Cardiac fibroblast (primary cell): ENCODE data around the gene GABBR1.

Experiments
- DNase-seq, 2 donors: peaks; one replicate each; pipeline versions ENCODE4 v3.0.0 to v3.0.0-alpha.2; 2010; ENCODE audit warnings: low read depth in 2 of 2
- H3K4me3 ChIP-seq, 2 donors: replicated peaks in 1 of 2; 1 replicate in 1 of 2; 2 replicates in 1 of 2; pipeline ENCODE4 v1.5.1; 2011; ENCODE audit warnings: low read depth in 2 of 2, low read length in 2 of 2, mild to moderate bottlenecking in 2 of 2, moderate library complexity in 1 of 2
- TF ChIP-seq, protein P1 (sequence below): IDR thresholded peaks from one replicate; pipeline ENCODE4 v1.5.1; 2011; ENCODE audit warnings: low read depth, mild to moderate bottlenecking, low read length, inconsistent platforms

The GABBR1 gene

DNA sequence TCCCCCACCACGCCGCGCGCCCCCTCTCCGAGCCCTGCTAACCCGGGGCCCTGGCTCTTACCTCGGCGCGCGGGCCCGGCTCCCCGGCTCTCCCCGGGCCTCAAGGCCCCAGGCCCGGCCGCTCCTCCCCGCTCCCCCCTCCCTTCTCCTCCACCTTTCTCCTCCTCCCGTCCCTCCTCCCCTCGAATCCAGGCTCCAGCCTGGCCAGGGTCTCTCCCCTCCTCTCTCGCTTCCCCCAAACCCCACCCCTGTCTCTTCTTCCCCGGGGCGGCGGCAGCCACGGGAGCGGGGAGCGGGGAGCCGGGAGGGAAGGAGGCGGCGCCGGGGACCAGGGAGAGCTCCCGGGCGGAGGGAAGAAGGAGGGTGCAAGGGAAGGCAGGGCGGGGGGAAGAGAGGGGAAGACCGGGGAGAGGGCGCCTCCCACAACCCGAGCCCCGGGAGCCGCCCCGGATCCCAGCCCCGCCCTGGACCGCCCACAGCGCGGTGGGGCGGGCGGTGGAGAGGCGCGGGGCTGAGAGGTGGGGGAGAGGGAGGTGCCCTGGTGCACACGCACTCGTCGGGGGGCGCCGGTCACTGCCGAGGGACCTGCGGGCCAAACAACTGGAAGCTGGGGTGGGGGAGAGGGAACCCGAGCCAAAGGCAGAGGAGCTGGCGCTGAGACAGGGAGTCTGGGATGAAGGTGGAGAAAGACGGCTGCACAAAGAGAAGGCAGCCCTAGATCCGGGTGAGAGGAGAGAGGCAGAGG is at the start of gene GABBR1:
Gene GABBR1 (minus strand): TSS at position 395 of the 745 bp plus-strand sequence. CDS start 798 bp downstream, outside the sequence.
- TF ChIP-seq, protein P1, sequence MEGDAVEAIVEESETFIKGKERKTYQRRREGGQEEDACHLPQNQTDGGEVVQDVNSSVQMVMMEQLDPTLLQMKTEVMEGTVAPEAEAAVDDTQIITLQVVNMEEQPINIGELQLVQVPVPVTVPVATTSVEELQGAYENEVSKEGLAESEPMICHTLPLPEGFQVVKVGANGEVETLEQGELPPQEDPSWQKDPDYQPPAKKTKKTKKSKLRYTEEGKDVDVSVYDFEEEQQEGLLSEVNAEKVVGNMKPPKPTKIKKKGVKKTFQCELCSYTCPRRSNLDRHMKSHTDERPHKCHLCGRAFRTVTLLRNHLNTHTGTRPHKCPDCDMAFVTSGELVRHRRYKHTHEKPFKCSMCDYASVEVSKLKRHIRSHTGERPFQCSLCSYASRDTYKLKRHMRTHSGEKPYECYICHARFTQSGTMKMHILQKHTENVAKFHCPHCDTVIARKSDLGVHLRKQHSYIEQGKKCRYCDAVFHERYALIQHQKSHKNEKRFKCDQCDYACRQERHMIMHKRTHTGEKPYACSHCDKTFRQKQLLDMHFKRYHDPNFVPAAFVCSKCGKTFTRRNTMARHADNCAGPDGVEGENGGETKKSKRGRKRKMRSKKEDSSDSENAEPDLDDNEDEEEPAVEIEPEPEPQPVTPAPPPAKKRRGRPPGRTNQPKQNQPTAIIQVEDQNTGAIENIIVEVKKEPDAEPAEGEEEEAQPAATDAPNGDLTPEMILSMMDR, result no peak

DNA sequence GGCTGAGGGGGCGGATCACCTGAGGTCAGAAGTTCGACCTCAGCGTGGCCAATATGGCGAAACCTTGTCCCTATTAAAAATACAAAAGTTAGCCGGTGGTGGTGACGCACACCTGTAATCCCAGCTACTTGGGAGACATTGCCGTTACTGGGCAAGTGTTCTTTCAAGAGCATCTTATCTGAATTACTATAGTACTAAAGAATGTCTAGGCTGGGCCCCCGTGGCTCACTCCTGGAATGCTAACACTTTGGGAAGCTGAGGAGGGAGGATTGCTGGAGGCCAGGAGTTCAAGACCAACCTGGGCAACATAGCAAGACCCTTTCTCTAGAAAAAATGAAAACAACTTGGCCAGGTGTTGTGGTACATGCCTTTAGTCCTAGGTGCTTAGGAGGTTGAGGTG is 48.8 kb upstream of the GABBR1 start:
- DNase-seq, result no peak
- no peak overlapping the region for H3K4me3 ChIP-seq
- TF ChIP-seq, protein P1, result no peak

More for the DNA sequence above, at the start of gene GABBR1:
- peak within 1 kb of the TSS; percentile 63 to 69 for H3K4me3 ChIP-seq
- peak; percentile 83 to 94 for DNase-seq

DNA sequence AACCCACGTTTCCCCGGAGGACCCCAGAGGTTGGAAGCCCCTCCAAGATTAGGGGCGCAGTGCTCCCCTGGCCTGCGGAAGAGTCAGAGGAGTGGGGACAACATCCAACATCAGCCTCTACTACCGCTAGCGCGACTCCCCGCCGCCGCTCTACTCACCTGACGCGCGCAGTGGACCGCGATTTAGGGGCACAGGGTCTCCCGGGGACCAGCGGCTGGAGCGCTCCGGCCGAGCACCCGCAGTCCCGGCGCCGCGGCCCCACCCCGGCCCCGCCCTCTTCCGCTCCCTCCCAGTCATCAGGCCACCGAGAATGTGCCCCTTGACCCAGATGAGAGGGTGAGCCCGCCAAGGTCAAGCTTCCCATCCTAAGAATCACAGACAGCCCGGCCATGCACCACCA is 47.9 kb upstream of the GABBR1 start, which contains the start of gene ZFP57:
Gene ZFP57 (minus strand): TSS at position 249 of the 400 bp plus-strand sequence. CDS start 4,149 bp downstream, outside the sequence.
- DNase-seq, result no peak
- peak within 1 kb of the TSS in 1 of 2 donors; percentile 36 for H3K4me3 ChIP-seq
- TF ChIP-seq, protein P1, result no peak

DNA sequence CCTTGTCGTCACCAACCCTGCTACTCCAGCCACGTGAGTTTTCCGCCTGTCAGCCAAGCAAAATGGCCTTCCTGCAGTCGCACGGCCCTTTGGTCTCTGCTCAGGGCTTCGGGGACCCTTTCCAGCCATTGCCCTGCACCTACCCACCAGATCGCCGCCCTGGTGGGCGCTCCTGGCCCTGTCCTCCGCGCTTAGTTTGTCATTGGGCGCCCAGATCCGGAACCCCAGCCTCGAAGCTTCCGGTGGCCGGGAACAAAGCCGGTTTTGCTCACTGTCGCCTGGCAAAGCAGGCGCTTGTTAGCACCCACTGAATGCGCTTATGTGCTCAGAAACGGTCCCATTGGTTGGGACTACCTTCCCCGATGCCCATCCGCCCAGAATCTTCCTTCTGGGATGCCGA is 47.4 kb upstream of the GABBR1 start:
- DNase-seq, result no peak
- H3K4me3 ChIP-seq, result peak overlapping the region in 1 of 2 donors; percentile 36
- TF ChIP-seq, protein P1, result no peak

DNA sequence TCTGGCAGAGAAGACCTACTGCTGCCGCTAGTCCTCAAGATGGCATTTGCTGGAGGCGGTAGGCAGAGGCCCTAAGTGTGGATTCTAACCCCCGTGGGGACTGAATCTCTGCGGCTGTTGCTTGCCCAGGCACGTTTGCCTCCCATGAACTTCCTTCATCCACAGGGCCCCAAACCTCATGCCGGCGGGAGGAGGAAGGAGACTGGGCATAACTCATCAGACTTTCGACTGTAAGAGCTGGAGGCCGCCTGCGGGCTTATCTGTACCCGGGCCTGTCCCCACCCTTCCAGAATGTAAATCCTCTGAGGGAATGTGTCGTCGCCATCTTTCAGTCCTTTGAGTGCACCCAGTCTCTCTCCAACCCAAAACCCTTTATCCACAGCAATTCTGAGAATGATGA is 47.0 kb upstream of the GABBR1 start:
- H3K4me3 ChIP-seq, result no peak overlapping the region
- DNase-seq, result no peak
- TF ChIP-seq, protein P1, result no peak

DNA sequence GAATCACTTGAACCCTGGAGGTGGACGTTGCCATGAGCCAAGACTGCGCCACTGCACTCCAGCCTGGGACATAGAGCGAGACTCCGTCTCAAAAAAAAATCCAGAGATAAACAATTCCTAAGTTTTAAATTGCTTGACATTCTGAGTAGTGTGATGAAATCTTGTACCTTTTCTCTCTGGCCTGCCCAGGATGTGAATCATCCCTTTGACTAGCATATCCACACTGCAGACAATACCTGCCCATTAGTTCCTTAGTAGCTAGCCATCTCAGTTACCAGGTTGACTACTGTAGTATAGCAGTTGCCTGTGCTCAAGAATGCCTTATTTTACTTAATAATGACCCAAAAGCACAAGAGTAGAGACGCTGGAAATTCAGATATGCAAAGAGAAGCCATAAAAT is 45.1 kb upstream of the GABBR1 start:
- TF ChIP-seq, protein P1, result no peak
- DNase-seq, result peak in 1 of 2 donors; percentile 47
- no peak overlapping the region for H3K4me3 ChIP-seq
